Loucy (cell line): ENCODE data around the gene RYR2.

Experiments used
- H2AFZ ChIP-seq: fragments of 200-600 bp; sonication (generic); 2 replicates; pipeline ENCODE4 v1.6.0; 2016; ENCODE audit warnings: antibody characterized with exemption, mild to moderate bottlenecking, low read length, moderate library complexity
- H3F3A ChIP-seq: fragments of 200-600 bp; 2 replicates; pipeline ENCODE4 v1.6.0; 2016; ENCODE audit warnings: antibody characterized with exemption, low read depth, mild to moderate bottlenecking
- H3K27me3 ChIP-seq: fragments of 200-600 bp; sonication (generic); 2 replicates; pipeline ENCODE4 v1.6.1; 2014; ENCODE audit warnings: low read length, mild to moderate bottlenecking; ENCODE audit not compliant: insufficient read depth, poor library complexity, severe bottlenecking
- H3K36me3 ChIP-seq: fragments of 200-600 bp; sonication (generic); 2 replicates; pipeline ENCODE4 v1.6.1; 2016; ENCODE audit warnings: low read length; ENCODE audit not compliant: insufficient read depth
- H3K4me1 ChIP-seq: fragments of 200-600 bp; sonication (generic); 2 replicates; pipeline ENCODE4 v1.5.1; 2014; ENCODE audit warnings: low read length, mild to moderate bottlenecking; ENCODE audit not compliant: insufficient read depth, poor library complexity, severe bottlenecking
- H3K4me2 ChIP-seq: fragments of 200-600 bp; sonication (generic); 2 replicates; pipeline ENCODE4 v1.6.0; 2014; ENCODE audit warnings: antibody characterized with exemption, low read length, low read depth, mild to moderate bottlenecking; ENCODE audit not compliant: poor library complexity, severe bottlenecking
- H3K4me3 ChIP-seq: fragments of 200-600 bp; sonication (generic); 2 replicates; pipeline ENCODE4 v1.5.1; 2014; ENCODE audit warnings: low read length, mild to moderate bottlenecking, mixed read lengths; ENCODE audit not compliant: poor library complexity, severe bottlenecking
- H3K79me2 ChIP-seq: fragments of 200-600 bp; sonication (generic); 2 replicates; pipeline ENCODE4 v1.6.1; 2014; ENCODE audit warnings: low read length; ENCODE audit not compliant: insufficient read depth
- H3K9ac ChIP-seq: fragments of 200-600 bp; sonication (generic); 2 replicates; pipeline ENCODE4 v1.6.0; 2014; ENCODE audit warnings: mild to moderate bottlenecking, low read depth, low read length, moderate library complexity; ENCODE audit not compliant: poor library complexity, severe bottlenecking
- H3K9me2 ChIP-seq: fragments of 200-600 bp; sonication (generic); replicated peaks from 2 replicates; pipeline ENCODE4 v1.6.1; 2016; ENCODE audit warnings: low read depth, low read length, mixed read lengths
- H3K9me3 ChIP-seq: fragments of 200-600 bp; sonication (generic); 2 replicates; pipeline ENCODE4 v1.6.1; 2014; ENCODE audit warnings: mild to moderate bottlenecking, antibody characterized with exemption, low read length, low read depth; ENCODE audit not compliant: insufficient read depth
- H4K20me1 ChIP-seq: fragments of 200-600 bp; sonication (generic); 2 replicates; pipeline ENCODE4 v1.6.0; 2014; ENCODE audit warnings: antibody characterized with exemption, low read length, mild to moderate bottlenecking; ENCODE audit not compliant: insufficient read depth, poor library complexity, severe bottlenecking
- CTCF ChIP-seq: fragments of 200-600 bp; sonication (generic); conservative IDR thresholded peaks from 2 replicates; pipeline ENCODE4 v1.5.1; 2014; ENCODE audit warnings: mild to moderate bottlenecking, antibody characterized with exemption, low read length
- EZH2phosphoT487 ChIP-seq: fragments of 200-600 bp; IDR thresholded peaks from 2 replicates; pipeline ENCODE4 v1.6.1; 2018; ENCODE audit warnings: antibody characterized with exemption, mild to moderate bottlenecking, moderate library complexity, borderline replicate concordance

The RYR2 gene

GRCh38 chr1:237390823-237391222 lies 348.8 kb downstream of the RYR2 start:
- H3K4me2 ChIP-seq = no peak overlapping the region

GRCh38 chr1:237393632-237394031 lies 351.6 kb downstream of the RYR2 start:
- Histone ChIP-seq H3K27me3 (no peaks in the 10 kb centered on the region), H3K4me1 (no peaks in the 10 kb centered on the region), H3K36me3 (no peaks in the 10 kb centered on the region), H3K9me3 (no peaks in the 10 kb centered on the region), H4K20me1 (no peaks in the 10 kb centered on the region), H3K9me2 (no peaks in the 10 kb centered on the region), H3K4me2 (no peak overlapping the region), H2AFZ (no peak overlapping the region), H3K4me3 (no peak overlapping the region), H3F3A (no peaks in the 10 kb centered on the region), H3K9ac (no peak overlapping the region), H3K79me2 (no peaks in the 10 kb centered on the region)
- TF ChIP-seq EZH2phosphoT487 (no peak), CTCF (no peak)

More at GRCh38 chr1:237390823-237391222, 348.8 kb downstream of the RYR2 start:
- H3K9me3 ChIP-seq = no peaks in the 10 kb centered on the region
- H2AFZ ChIP-seq = no peak overlapping the region
- no peaks in the 10 kb centered on the region for H3F3A ChIP-seq
- H4K20me1 ChIP-seq = no peaks in the 10 kb centered on the region
- no peaks in the 10 kb centered on the region for H3K4me1 ChIP-seq
- H3K36me3 ChIP-seq = no peaks in the 10 kb centered on the region
- H3K9ac ChIP-seq = no peak overlapping the region
- no peak overlapping the region for H3K4me3 ChIP-seq
- no peak for TF ChIP-seq CTCF
- TF ChIP-seq EZH2phosphoT487 = no peak
- no peaks in the 10 kb centered on the region for H3K27me3 ChIP-seq
- H3K9me2 ChIP-seq = no peaks in the 10 kb centered on the region
- H3K79me2 ChIP-seq = no peaks in the 10 kb centered on the region

GRCh38 chr1:237394281-237394680 lies 352.3 kb downstream of the RYR2 start:
- Histone ChIP-seq H3K9ac (no peak overlapping the region), H3K9me3 (no peaks in the 10 kb centered on the region), H3K27me3 (no peaks in the 10 kb centered on the region), H4K20me1 (no peaks in the 10 kb centered on the region), H3K79me2 (no peaks in the 10 kb centered on the region), H3F3A (no peaks in the 10 kb centered on the region), H3K4me1 (no peaks in the 10 kb centered on the region), H2AFZ (no peak overlapping the region), H3K4me3 (no peak overlapping the region), H3K9me2 (no peaks in the 10 kb centered on the region), H3K4me2 (no peak overlapping the region), H3K36me3 (no peaks in the 10 kb centered on the region)
- TF ChIP-seq CTCF (no peak), EZH2phosphoT487 (no peak)
